Immature natural killer cell (primary cell): Measurements from ENCODE around the gene RTEL1. TPM values are rescaled to one million over a fixed set of nuclear protein-coding genes. Genes with fewer than 3 reads are reported as not detected.
A peak's percentile ranks its signal among the peaks of the same experiment; 100 is the strongest.
"Not testable (repeated sequence)": the region's sequence is repeated elsewhere in the genome, so short reads cannot be mapped to it uniquely, and the experiment has no call there.

Experiments
- DNase-seq, 3 donors: peaks; one replicate each; pipeline ENCODE4 v3.0.0; 2022; ENCODE audit warnings: mixed read lengths in 1 of 3
- H3K27ac Mint-ChIP-seq, 6 donors: one replicate each; pipeline ENCODE4 v1.8.0; 2020; ENCODE audit warnings: mixed read lengths in 6 of 6, mild to moderate bottlenecking in 5 of 6, inconsistent platforms in 4 of 6, moderate library complexity in 3 of 6
- H3K27me3 Mint-ChIP-seq, 3 donors: one replicate each; pipeline ENCODE4 v1.8.0; 2020 to 2021; ENCODE audit warnings: low read depth in 3 of 3, mild to moderate bottlenecking in 3 of 3, mixed read lengths in 3 of 3, moderate library complexity in 3 of 3, inconsistent platforms in 1 of 3
- H3K36me3 Mint-ChIP-seq, 3 donors: one replicate each; pipeline ENCODE4 v1.8.0; 2020; ENCODE audit warnings: mixed read lengths in 3 of 3, inconsistent platforms in 2 of 3, mild to moderate bottlenecking in 2 of 3
- H3K4me1 Mint-ChIP-seq, 2 donors: one replicate each; pipeline ENCODE4 v1.8.0; 2020; ENCODE audit warnings: inconsistent platforms in 2 of 2, mild to moderate bottlenecking in 2 of 2, mixed read lengths in 2 of 2, moderate library complexity in 1 of 2
- H3K4me3 Mint-ChIP-seq, 5 donors: one replicate each; pipeline ENCODE4 v1.8.0; 2020; ENCODE audit warnings: mild to moderate bottlenecking in 5 of 5, mixed read lengths in 5 of 5, inconsistent platforms in 3 of 5, moderate library complexity in 3 of 5
- H3K9me3 Mint-ChIP-seq, 6 donors: one replicate each; pipeline ENCODE4 v1.8.0; 2020; ENCODE audit warnings: mild to moderate bottlenecking in 6 of 6, mixed read lengths in 6 of 6, inconsistent platforms in 4 of 6, moderate library complexity in 3 of 6
- polyA plus RNA-seq, 3 donors: library from polyadenylated mRNA; unstranded; fragments of 300-500 nt; fragmentation: Illumina TruSeq; gene quantifications; one replicate each; pipeline ENCODE4 v1.2.3, GENCODE V29; 2021

The RTEL1 gene
- polyA plus RNA-seq, 3 donors from 2014 or later: 1.5 to 7.3 TPM; not detected in 1

- H3K36me3 Mint-ChIP-seq: peaks cover 0 to 13% (median 7%) of the 10 kb centered on the region in 3 donors
- peaks cover 0 to 11% (median 0%) of the 10 kb centered on the region in 3 donors for H3K27me3 Mint-ChIP-seq
- no peak for DNase-seq
- peaks cover 11 to 18% of the 10 kb centered on the region in 2 donors for H3K4me1 Mint-ChIP-seq
- peak overlapping the region in 1 of 6 donors; percentile 29 for H3K27ac Mint-ChIP-seq
- no peaks in the 10 kb centered on the region for H3K9me3 Mint-ChIP-seq
- H3K4me3 Mint-ChIP-seq: no peak overlapping the region
Measured at GRCh38 chr20:63620991-63621390, 37.1 kb upstream of the RTEL1 start.

GRCh38 chr20:63622096-63622495, 36.0 kb upstream of the RTEL1 start:
- Mint-ChIP-seq H3K27ac (no peak overlapping the region), H3K27me3 (peaks cover 0 to 11% (median 0%) of the 10 kb centered on the region in 3 donors), H3K4me3 (no peak overlapping the region), H3K4me1 (peaks cover 11 to 18% of the 10 kb centered on the region in 2 donors), H3K9me3 (no peaks in the 10 kb centered on the region), H3K36me3 (peaks cover 0 to 7% (median 7%) of the 10 kb centered on the region in 3 donors)
- DNase-seq: no peak

GRCh38 chr20:63622732-63623131, 35.4 kb upstream of the RTEL1 start:
- DNase-seq: no peak
- Mint-ChIP-seq H3K4me3 (no peak overlapping the region), H3K4me1 (peaks cover 12 to 18% of the 10 kb centered on the region in 2 donors), H3K27ac (no peak overlapping the region), H3K9me3 (no peaks in the 10 kb centered on the region), H3K36me3 (peaks cover 0 to 7% (median 7%) of the 10 kb centered on the region in 3 donors), H3K27me3 (peaks cover 0 to 13% (median 0%) of the 10 kb centered on the region in 3 donors)

DNA sequence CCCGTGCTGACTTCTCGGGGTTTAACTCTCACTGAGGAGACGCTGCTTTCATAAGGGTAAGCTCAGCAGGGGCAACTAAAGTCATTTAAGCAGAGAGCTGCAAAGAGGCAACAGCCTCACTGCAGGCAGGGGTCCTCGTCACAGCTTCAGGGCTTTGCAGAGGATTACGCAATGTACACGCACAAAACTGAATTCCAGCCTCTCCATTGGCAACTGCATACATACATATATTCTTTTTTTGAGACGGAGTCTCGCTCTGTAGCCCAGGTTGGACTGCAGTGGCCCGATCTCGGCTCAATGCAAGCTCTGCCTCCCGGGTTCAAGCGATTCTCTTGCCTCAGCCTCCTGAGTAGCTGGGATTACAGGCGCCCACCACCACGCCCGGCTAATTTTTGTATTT, 33.6 kb upstream of the RTEL1 start:
- peak overlapping the region in 1 of 5 donors; percentile 21 for H3K4me3 Mint-ChIP-seq
- H3K36me3 Mint-ChIP-seq: peaks cover 0 to 3% (median 0%) of the 10 kb centered on the region in 3 donors
- DNase-seq: no peak
- peak overlapping the region in 2 of 6 donors; percentile 13 to 49 for H3K27ac Mint-ChIP-seq
- peaks cover 25 to 32% of the 10 kb centered on the region in 2 donors for H3K4me1 Mint-ChIP-seq
- H3K9me3 Mint-ChIP-seq: no peaks in the 10 kb centered on the region
- H3K27me3 Mint-ChIP-seq: peaks cover 0 to 13% (median 0%) of the 10 kb centered on the region in 3 donors

DNA sequence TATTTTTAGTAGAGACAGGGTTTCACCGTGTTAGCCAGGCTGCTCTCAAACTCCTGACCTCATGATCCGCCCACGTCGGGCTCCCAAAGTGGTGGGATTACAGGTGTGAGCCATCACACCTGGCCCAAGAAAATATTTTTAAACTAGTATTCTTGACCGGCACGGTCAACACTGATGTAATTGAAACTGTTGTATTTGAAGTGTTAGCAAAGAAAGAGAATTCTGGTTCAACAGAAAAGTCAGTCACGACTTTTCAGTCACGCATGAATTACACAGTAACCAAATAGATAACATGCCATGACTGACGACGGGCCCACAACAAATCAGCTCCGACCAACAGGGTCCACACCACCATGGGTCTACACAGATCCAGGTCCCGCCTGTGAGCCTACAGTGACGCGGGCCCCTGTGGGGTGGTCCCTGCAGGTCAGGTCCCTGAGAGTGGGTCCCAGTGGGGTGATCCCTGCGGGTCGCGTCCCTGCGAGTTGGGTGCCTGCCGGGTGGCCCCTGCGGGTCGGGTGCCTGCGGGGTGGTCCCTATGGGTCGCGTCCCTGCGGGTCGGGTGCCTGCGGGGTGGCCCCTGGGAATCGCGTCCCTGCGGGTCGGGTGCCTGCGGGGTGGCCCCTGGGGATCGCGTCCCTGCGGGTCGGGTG, 32.2 kb upstream of the RTEL1 start:
- peaks cover 0 to 3% (median 0%) of the 10 kb centered on the region in 3 donors for H3K36me3 Mint-ChIP-seq
- H3K4me3 Mint-ChIP-seq: peak overlapping the region; percentile 65 to 81 (median 73)
- no peaks in the 10 kb centered on the region for H3K9me3 Mint-ChIP-seq
- H3K27ac Mint-ChIP-seq: peak overlapping the region; percentile 84 to 91 (median 87)
- peaks cover 0 to 13% (median 0%) of the 10 kb centered on the region in 3 donors for H3K27me3 Mint-ChIP-seq
- peaks cover 25 to 27% of the 10 kb centered on the region in 2 donors for H3K4me1 Mint-ChIP-seq
- DNase-seq: peak in 1 of 3 donors; percentile 22

DNA sequence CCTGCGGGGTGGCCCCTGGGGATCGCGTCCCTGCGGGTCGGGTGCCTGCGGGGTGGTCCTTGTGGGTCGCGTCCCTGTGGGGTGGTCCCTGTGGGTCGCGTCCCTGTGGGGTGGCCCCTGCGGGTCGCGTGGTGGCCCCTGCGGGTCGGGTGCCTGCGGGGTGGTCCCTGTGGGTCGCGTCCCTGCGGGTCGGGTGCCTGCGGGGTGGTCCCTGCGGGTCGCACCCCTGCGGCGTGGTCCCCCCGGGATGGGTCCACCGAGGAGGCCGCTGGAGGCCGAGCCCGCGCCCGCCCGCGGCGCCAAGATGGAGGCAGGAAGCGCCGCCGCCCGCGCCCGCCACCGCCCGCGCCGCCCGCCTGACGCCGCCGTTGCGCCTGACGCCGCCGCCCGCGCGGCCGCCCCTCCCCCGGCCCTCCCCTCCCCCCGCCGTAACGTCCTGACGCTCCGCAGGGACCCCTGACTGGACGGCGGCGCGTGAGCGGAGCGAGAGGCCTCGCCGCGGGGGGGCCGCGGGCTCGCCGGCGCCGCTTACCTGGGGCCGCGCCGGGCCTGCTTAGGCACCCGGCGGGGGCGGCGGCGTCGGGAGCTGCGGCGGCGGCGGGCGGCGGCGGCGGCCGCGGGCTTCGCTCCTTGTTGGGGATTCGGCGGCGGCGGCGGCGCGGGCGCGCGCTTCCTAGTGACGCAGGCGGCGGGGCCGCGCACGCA, 31.5 kb upstream of the RTEL1 start, which contains the start of gene GMEB2:
GMEB2 (minus strand) TSS at position 678 of the 705 bp plus-strand sequence. CDS start 7,704 bp downstream, outside the sequence.
- H3K4me1 Mint-ChIP-seq: peaks cover 26 to 27% of the 10 kb centered on the region in 2 donors
- H3K4me3 Mint-ChIP-seq: peak within 1 kb of the TSS; percentile 87 to 91 (median 89)
- H3K9me3 Mint-ChIP-seq: no peaks in the 10 kb centered on the region
- H3K27me3 Mint-ChIP-seq: peaks cover 0 to 13% (median 0%) of the 10 kb centered on the region in 3 donors
- peaks cover 0 to 3% (median 0%) of the 10 kb centered on the region in 3 donors for H3K36me3 Mint-ChIP-seq
- peak within 1 kb of the TSS; percentile 84 to 93 (median 88) for H3K27ac Mint-ChIP-seq
- peak in 1 of 3 donors; percentile 73 for DNase-seq

DNA sequence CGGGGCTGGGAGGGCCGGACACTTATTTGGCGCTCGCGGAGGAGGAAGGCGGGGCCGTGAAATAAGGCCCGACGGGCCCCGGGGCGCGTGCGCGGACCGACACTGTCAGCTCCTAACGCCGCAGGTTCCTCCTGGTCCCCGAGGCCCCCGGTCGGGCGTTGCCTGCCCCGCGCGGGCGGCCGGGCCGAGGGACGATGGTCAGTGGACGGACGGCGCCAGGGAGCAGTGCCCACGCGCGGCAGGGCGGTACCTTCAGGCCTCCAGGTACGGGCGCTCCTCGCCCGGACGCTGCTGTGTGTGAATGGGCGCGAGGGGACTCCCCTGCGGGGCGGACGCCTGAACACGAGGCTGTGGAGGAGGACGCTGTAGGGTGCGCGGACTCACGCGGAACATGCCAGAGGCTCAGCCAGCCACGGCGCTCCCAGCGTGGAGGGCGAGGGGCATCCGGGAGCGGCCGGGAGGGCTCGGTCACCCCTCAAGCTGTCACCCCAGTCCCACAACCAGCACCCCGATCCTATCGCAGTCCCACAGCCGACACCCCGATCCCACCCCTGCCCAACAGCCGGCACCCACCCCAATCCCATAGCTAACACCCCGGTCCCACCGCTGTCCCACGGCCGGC, 30.9 kb upstream of the RTEL1 start:
- Mint-ChIP-seq H3K4me1 (peaks cover 26 to 28% of the 10 kb centered on the region in 2 donors), H3K27me3 (peaks cover 0 to 13% (median 0%) of the 10 kb centered on the region in 3 donors), H3K36me3 (peaks cover 0 to 3% (median 0%) of the 10 kb centered on the region in 3 donors), H3K9me3 (no peaks in the 10 kb centered on the region), H3K27ac (peak overlapping the region; percentile 57 to 90 (median 76)), H3K4me3 (peak overlapping the region; percentile 87 to 91 (median 89))
- peak; percentile 95 to 96 (median 96) for DNase-seq

- Mint-ChIP-seq H3K36me3 (peaks cover 0 to 3% (median 0%) of the 10 kb centered on the region in 3 donors), H3K4me3 (peak overlapping the region; percentile 87 to 91 (median 89)), H3K27me3 (peaks cover 0 to 13% (median 0%) of the 10 kb centered on the region in 3 donors), H3K27ac (peak overlapping the region; percentile 81 to 93 (median 88)), H3K4me1 (peaks cover 22 to 29% of the 10 kb centered on the region in 2 donors), H3K9me3 (no peaks in the 10 kb centered on the region)
- DNase-seq: no peak
Measured at GRCh38 chr20:63627751-63628245, 30.3 kb upstream of the RTEL1 start.

- peak overlapping the region; percentile 81 to 93 (median 88) for H3K27ac Mint-ChIP-seq
- peak in 1 of 3 donors; percentile 42 for DNase-seq
- peaks cover 25 to 34% of the 10 kb centered on the region in 2 donors for H3K4me1 Mint-ChIP-seq
- H3K4me3 Mint-ChIP-seq: peak overlapping the region; percentile 87 to 91 (median 89)
- peaks cover 0 to 3% (median 0%) of the 10 kb centered on the region in 3 donors for H3K36me3 Mint-ChIP-seq
- H3K27me3 Mint-ChIP-seq: peaks cover 0 to 13% (median 0%) of the 10 kb centered on the region in 3 donors
- no peaks in the 10 kb centered on the region for H3K9me3 Mint-ChIP-seq
Measured at GRCh38 chr20:63628246-63628975, 29.7 kb upstream of the RTEL1 start.

GRCh38 chr20:63630956-63631355, 27.2 kb upstream of the RTEL1 start:
- peaks cover 9 to 14% (median 11%) of the 10 kb centered on the region in 3 donors for H3K27me3 Mint-ChIP-seq
- H3K4me1 Mint-ChIP-seq: peaks cover 46 to 48% of the 10 kb centered on the region in 2 donors
- not testable (repeated sequence) for H3K9me3 Mint-ChIP-seq, H3K4me3 Mint-ChIP-seq, DNase-seq, H3K27ac Mint-ChIP-seq, H3K36me3 Mint-ChIP-seq

DNA sequence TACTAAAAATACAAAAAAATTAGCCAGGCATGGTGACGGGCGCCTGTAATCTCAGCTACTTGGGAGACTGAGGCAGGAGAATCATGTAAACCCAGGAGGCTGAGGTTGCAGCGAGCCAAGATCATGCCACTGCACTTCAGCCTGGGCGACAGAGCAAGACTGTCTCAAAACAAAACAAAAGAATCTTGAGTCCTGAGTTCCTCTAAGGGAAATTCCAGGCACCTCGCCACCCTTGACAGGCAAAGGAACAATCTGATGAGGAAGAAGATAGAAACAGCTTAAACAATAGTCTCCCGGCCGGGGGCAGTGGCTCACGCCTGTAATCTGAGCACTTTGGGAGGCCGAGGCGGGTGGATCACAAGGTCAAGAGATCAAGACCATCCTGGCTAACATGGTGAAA, 26.7 kb upstream of the RTEL1 start:
- Mint-ChIP-seq H3K4me1 (peaks cover 47 to 48% of the 10 kb centered on the region in 2 donors), H3K27me3 (peaks cover 11 to 15% (median 12%) of the 10 kb centered on the region in 3 donors), H3K27ac (peak overlapping the region in 1 of 6 donors; percentile 40)
- not testable (repeated sequence) for DNase-seq, H3K9me3 Mint-ChIP-seq, H3K36me3 Mint-ChIP-seq, H3K4me3 Mint-ChIP-seq

DNA sequence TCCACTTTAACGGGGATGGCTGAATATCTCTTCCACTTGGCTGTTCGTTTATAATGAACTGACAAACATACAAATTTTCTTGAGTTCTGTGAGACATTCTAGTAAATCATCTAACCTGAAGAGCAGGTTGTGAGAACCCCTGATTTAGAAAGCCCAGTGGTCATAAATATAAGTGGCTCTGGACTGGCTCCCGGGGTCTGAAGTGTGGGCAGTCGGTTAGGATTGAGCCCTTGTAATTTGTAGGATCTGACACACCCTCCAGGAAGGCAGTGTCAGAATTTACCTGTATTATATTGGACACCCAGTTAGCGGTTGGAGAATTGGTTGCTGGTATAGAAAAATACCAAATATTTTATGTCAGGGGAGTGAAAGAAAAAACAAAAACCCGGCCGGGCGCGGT, 24.4 kb upstream of the RTEL1 start:
- Mint-ChIP-seq H3K9me3 (no peaks in the 10 kb centered on the region), H3K27me3 (peaks cover 12 to 15% (median 13%) of the 10 kb centered on the region in 3 donors), H3K4me3 (peak overlapping the region; percentile 31 to 72 (median 40)), H3K4me1 (peaks cover 53 to 56% of the 10 kb centered on the region in 2 donors), H3K36me3 (no peaks in the 10 kb centered on the region), H3K27ac (peak overlapping the region in 5 of 6 donors; percentile 53 to 86 (median 75))
- DNase-seq: no peak
